Stomach (tissue), 4 donors: Measurements from ENCODE around the gene ABCC9.

Experiments
- CTCF ChIP-seq, 7 experiments: fragments of 450-650 bp in 4 of 7; fragments of 200-600 bp in 3 of 7; sonication (generic) in 3 of 7; IDR thresholded peaks; one replicate each; pipeline ENCODE4 v1.5.1; 2016 to 2019; ENCODE audit warnings: antibody characterized with exemption in 7 of 7, control low read depth in 2 of 7, mild to moderate bottlenecking in 1 of 7
- EP300 ChIP-seq: sonication (generic); formaldehyde crosslinking; IDR thresholded peaks from one replicate; pipeline ENCODE4 v1.6.1; 2017; ENCODE audit warnings: antibody characterized with exemption
- POLR2AphosphoS5 ChIP-seq, 3 donors: sonication (generic); formaldehyde crosslinking; IDR thresholded peaks; one replicate each; pipeline ENCODE4 v1.6.1; 2016; ENCODE audit warnings: antibody characterized with exemption in 3 of 3

GRCh38 chr12:21852251-21852650, 89.0 kb downstream of the ABCC9 start:
- TF ChIP-seq CTCF (IDR thresholded peaks at IDR 0.05) (no peak), EP300 (no peak), POLR2AphosphoS5 (IDR thresholded peaks at IDR 0.05) (no peak)
